Measurements from ENCODE around the gene PIK3CG. TPM values are rescaled to one million over a fixed set of nuclear protein-coding genes. Genes with fewer than 3 reads are reported as not detected.
"Not testable (repeated sequence)": the region's sequence is repeated elsewhere in the genome, so short reads cannot be mapped to it uniquely, and the experiment has no call there.

PIK3CG gene
- polyA plus RNA-seq, 4 donors, result 2.1 to 3.7 (median 2.9) TPM

GRCh38 chr7:106927536-106927935, 62.5 kb downstream of the PIK3CG start:
- DNase-seq (ENCODE audit: low read depth in 4 of 4, low spot score in 3 of 4), result peak in 3 of 4 donors; percentile 7 to 28 (median 20)

- DNase-seq (ENCODE audit: low read depth in 4 of 4, low spot score in 3 of 4), result not testable (repeated sequence)
Measured at GRCh38 chr7:106929616-106930015, 64.5 kb downstream of the PIK3CG start.

GRCh38 chr7:106936236-106936635, 71.2 kb downstream of the PIK3CG start:
- no peak for DNase-seq (ENCODE audit: low read depth in 4 of 4, low spot score in 3 of 4)

- DNase-seq (ENCODE audit: low read depth in 4 of 4, low spot score in 3 of 4), result not testable (repeated sequence)
Measured at GRCh38 chr7:106938122-106938521, 73.0 kb downstream of the PIK3CG start.

- no peak for DNase-seq (ENCODE audit: low read depth in 4 of 4, low spot score in 3 of 4)
Measured at GRCh38 chr7:106938803-106939202, 73.7 kb downstream of the PIK3CG start.

GRCh38 chr7:106944035-106944665, 79.1 kb downstream of the PIK3CG start:
- no peak for DNase-seq (ENCODE audit: low read depth in 4 of 4, low spot score in 3 of 4)

GRCh38 chr7:106947244-106947728, 82.2 kb downstream of the PIK3CG start:
- peak; percentile 54 to 76 (median 66) for DNase-seq (ENCODE audit: low read depth in 4 of 4, low spot score in 3 of 4)

GRCh38 chr7:106952001-106952657, 87.0 kb downstream of the PIK3CG start:
- no peak for DNase-seq (ENCODE audit: low read depth in 4 of 4, low spot score in 3 of 4)

- no peak for DNase-seq (ENCODE audit: low read depth in 4 of 4, low spot score in 3 of 4)
Measured at GRCh38 chr7:106952658-106953231, 87.7 kb downstream of the PIK3CG start.

- no peak for DNase-seq (ENCODE audit: low read depth in 4 of 4, low spot score in 3 of 4)
Measured at GRCh38 chr7:106954840-106955239, 89.8 kb downstream of the PIK3CG start.

GRCh38 chr7:106955857-106956256, 90.8 kb downstream of the PIK3CG start:
- DNase-seq (ENCODE audit: low read depth in 4 of 4, low spot score in 3 of 4), result not testable (repeated sequence)

Other genes starting within 250 kb of the PIK3CG start
- gene CCDC71L, start 204.1 kb upstream of the PIK3CG start, polyA plus RNA-seq (ENCODE audit: insufficient read length in 4 of 4), result 10 to 100 TPM in 1 of 4 donors, 1 to 10 TPM in 3; 9.2 to 10.5 (median 9.8) TPM
- gene PRKAR2B, start 179.4 kb downstream of the PIK3CG start, polyA plus RNA-seq (ENCODE audit: insufficient read length in 4 of 4), result 10 to 100 TPM; 38.6 to 54.8 (median 46.6) TPM

All from right renal pelvis (tissue), 4 donors.